CD4-positive, alpha-beta T cell treated with Interleukin-17A for 4 hours (primary cell): ENCODE data around the gene HCST.
"Not testable (repeated sequence)": the region's sequence is repeated elsewhere in the genome, so short reads cannot be mapped to it uniquely, and the experiment has no call there.

Experiments
- DNase-seq: peaks from one replicate; pipeline ENCODE4 v3.0.0-alpha.2; 2020; ENCODE audit warnings: mixed read lengths

Gene HCST

DNA sequence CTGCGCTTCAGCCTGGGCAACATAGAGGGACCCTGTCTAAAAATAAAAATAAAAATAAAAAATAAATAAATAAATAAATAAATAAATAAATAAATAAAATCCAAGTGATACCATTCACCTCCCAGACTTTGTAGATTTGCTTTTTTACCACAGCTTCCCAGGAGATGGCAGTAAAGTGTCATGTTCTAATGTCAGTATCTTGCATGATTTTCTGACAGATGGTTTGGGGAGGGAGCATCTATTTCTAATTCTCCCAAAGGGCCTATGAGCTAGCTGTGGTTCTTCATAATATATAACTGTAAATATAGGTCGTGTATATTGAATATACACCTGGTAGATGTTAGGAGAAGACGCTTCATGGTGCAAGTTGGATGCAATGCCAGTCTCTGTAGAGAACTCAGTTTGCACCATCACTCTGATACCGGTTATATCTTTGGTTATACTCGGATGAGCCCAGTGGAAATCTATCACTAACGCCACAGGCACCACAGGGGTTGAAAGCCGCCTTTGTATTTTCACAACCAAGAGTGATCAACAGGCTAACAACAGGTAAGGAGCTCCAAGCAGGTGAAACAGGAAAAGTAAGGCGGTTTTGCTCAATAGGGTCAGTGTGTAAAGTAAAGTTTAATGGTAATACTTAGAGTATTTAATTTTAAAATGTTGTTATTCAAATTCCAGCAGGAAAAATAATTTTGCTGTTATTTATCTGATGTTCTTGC lies 20.1 kb upstream of the HCST start:
- peak; percentile 55 for DNase-seq

- no peak for DNase-seq
Measured at GRCh38 chr19:35883882-35884281, 18.4 kb upstream of the HCST start.

DNA sequence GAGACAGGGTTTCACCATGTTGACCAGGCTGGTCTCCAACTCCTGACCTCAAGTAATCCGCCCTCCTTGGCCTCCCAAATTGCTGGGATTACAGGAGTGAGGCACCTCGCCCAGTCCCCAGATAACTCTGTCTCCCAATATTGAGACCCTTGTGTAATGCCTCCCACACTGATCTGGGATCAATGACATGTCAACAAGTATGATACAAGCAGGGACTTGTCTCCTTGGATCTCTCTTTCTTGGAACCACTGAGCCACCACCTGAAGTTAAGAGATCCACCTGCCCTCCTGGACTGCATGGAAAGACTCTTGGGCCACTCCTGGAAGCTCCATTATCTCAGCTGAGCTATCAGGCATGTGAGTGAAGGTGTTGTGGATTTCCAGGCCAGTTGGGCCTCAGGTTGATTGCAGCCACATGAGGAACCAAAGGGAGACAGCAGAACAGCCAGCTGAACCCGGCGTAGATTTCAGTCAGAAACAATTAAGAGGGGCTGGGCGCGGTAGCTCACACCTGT lies 17.0 kb upstream of the HCST start:
- DNase-seq, result no peak

DNA sequence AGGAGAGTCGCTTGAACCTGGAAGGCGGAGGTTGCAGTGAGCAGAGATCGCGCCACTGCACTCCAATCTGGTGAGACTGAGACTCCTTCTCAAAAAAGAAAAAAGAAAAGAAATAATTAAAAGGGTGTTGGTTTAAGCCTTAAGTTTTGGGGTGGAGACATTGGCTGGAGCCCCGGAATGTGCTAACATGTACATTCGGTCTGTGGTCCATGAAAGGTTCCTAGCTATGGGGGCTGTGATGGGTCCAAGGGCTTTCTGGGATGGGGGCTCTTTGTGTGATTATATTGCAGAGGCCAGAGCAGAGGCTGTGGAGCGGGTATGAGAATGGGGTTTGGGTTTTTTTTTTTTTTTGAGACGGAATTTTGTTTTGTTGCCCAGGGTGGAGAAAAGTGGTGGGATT lies 16.4 kb upstream of the HCST start:
- DNase-seq, result no peak

DNA sequence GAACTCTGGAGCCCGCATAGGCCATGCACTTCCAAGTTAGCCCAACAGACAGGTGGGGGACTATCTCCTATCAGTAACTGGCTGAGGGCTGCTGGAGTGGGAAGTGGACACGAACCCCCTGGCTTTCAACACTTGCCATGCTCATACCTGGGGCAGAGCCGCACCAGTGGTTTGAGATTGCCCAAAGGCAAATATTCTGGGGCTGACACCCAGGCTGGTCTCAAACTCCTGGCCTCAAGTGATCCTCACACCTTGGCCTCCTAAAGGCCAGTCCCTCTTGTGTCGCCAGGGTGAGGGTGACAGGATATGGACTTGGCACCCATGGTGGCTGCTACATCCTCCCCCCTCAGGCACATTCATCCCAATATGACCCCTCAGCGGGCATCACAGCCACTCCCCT lies 15.1 kb upstream of the HCST start:
- no peak for DNase-seq

- DNase-seq, result no peak
Measured at GRCh38 chr19:35888398-35888797, 13.9 kb upstream of the HCST start.

GRCh38 chr19:35889370-35890112 lies 12.8 kb upstream of the HCST start:
- no peak for DNase-seq

DNA sequence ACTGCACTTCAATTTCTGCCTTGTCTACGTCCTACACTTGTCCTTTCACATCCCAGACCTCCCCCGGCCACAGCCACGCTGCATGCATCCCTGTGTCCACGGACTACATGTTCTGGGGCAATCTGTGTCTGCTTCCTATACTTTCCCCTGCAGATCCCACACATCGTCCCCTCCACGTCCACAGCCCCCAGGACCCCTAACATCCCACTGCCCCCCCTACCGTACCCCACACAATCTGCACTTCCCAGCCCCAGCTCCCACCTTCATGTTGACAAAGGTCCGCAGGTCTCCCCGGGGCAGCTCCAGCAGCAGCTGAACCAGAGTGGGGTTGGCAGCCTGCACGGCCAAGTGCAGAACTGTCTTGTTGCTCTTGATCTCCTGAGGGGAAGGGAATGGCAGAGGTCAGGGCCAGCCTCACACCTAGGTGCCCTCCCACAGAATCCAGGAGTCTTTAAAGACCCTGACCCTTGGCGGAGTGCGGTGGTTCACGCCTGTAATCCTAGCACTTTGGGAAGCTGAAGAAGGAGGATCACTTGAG lies 12.1 kb upstream of the HCST start:
- no peak for DNase-seq

DNA sequence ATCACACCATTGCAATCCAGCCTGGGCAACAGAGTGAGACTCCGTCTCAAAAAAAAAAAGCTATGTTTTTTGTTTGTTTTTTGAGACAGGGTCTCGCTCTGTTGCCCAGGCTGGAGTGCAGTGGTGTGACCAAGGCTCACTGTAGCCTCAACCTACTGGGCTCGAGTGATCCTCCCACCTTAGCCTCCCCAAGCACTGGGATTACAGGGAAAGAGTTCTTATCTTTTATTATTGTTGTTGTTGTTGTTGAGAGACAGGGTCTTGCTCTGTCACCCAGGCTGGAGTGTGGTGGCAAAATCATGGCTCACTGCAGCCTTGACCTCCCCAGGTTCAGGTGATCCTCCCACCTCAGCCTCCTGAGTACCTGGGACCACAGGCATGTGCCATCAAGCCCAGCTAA lies 10.5 kb upstream of the HCST start:
- DNase-seq, result not testable (repeated sequence)

DNA sequence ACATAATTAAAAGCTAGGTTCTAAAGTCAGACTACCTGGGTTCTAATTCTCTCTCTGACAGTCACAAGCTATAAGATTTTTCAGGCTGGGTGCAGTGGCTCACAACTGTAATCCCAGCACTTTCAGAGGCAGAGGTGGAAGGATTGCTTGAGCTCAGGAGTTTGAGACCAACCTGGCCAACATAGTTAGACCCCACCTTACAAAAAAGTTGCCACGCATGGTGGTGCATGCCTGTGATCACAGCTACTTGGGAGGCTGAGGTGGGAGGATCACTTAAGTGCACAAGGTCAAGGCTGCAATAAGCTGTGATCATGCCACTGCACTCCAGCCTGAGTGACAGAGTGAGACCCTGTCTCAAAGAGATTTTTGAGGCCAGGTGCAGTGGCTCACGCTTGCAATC lies 8.0 kb upstream of the HCST start:
- no peak for DNase-seq

DNA sequence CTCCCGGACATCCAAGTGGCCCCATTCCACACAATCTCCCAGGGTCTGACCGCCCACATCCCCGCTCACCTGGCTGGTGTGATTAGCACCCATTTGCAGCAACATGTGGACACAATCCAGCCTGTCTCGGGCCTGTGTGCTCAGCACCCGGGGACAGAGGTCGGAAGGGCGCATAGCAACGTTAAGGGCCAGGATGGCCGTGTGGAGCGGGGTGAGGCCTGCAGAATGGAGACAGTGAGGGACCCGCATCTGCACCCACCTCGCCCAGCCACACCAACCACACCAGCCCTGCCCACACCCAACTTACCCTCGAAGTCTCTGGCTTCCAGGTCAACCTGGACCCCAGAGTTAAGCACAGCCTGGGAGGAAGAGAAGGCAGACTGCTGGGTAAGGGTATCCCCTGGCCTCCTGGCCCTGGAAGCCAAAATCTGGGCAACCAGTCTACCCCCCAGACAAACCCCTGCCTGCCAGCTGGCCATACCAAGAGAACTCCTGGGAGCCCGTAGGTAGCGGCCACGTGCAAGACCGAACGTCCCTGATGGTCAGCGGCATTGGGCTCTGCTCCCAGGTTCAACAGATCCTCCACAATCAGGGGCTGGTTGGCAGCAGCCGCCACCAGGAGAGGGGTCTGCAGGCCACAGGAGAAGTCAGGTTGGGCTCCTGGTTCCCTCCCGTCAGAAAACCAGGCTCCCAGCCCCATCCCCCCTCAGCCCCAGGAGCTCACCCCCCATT lies 6.3 kb upstream of the HCST start:
- DNase-seq, result no peak

GRCh38 chr19:35896643-35897040 lies 5.7 kb upstream of the HCST start:
- DNase-seq, result no peak

DNA sequence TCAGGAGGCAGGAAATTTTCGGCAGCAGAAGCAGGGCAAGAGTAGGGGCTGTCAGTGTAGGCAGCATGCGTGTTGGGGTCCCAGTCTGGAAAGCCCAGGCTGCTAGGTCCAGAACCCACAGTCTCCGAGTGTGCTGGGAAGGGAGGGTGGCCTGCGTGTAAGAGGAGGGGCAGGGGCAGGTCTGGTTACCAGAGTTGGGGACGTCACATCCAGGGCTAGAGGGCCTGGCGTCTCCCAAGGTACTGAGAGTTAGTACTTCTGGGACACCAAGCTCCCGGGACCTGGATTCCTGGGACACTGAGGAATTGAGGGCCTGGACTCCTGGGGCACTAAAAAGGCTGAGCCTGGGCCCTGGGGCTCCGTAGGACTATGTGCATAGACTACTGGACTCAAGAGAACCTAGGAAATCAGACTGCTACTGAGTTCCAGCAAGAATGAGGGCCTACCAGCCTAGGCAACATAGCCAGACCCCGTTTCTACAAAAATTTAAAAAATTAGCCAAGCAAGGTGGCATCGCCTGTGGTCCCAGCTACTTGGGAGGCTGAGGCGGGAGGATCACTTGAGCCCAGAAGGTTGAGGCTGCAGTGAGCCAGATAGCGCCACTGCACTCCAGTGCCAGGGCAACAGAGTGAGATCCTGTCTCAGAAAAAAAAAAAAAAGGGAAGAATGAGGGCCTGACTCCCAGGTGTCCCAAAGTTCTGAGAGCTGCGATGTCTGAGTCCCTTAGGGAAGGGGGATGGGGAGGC lies 4.5 kb upstream of the HCST start:
- no peak for DNase-seq

GRCh38 chr19:35898499-35898809 lies 3.9 kb upstream of the HCST start:
- no peak for DNase-seq

DNA sequence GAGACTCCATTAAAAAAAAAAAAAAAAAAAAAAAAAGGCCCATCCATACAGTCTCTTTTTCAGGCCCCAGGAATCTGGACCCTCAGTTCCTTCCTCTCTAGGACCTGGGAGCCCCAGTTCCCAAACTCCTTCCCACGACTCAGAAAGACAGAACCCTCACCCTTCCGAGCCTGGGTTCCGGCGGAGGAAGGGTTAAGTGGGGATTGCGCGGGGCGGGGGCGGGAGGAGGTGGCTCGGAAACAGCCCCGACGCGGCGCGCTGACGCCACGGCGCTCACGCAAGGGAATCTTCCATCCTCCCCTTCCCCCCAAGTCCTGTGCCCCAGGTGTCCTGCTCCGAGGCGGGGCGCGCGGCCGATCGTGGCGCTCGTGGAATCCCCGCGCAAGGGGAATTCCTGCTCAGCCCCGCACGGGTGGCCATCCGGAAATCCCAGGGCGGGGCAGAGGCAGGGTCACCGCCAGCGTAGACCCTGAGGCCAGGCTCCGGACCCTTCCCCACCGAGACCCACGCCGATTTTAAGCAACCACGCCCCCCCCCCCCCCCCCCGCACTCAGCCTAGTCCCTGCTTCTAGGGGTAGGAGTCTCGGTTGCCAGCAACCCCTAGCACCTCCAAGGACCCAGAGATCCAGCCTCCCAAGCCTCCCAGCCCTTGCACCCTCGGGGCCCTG lies 2.6 kb upstream of the HCST start:
- DNase-seq, result peak; percentile 91

GRCh38 chr19:35901055-35901644 lies 1.2 kb upstream of the HCST start:
- DNase-seq, result no peak

DNA sequence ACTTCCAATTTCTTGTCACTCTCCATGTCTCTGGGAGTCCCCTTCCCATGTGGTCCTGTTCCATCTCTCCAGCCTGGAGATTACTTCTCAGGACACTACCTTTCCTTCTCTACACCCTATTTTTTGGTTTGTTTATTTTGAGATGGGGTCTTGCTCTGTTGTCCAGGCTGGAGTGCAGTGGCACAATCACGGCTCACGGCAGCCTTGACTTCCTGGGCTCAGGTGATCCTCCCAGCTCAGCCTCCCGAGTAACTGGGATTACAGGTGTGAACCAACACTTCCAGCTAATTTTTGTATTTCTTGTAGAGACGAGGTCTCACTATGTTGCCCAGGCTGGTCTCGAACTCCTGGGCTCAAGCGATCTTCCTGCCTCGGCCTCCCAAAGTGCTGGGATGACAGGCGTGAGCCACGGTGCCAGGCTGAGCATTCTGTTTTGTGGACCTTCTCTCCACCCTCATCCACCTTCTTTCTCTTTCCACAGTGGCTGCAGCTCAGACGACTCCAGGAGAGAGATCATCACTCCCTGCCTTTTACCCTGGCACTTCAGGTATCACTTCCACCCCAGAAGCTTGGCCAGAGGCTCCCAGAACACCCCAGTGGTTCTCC lies 644 bp downstream of the HCST start:
- no peak for DNase-seq

GRCh38 chr19:35903550-35904179 lies 1.3 kb downstream of the HCST start:
- peak; percentile 93 for DNase-seq

DNA sequence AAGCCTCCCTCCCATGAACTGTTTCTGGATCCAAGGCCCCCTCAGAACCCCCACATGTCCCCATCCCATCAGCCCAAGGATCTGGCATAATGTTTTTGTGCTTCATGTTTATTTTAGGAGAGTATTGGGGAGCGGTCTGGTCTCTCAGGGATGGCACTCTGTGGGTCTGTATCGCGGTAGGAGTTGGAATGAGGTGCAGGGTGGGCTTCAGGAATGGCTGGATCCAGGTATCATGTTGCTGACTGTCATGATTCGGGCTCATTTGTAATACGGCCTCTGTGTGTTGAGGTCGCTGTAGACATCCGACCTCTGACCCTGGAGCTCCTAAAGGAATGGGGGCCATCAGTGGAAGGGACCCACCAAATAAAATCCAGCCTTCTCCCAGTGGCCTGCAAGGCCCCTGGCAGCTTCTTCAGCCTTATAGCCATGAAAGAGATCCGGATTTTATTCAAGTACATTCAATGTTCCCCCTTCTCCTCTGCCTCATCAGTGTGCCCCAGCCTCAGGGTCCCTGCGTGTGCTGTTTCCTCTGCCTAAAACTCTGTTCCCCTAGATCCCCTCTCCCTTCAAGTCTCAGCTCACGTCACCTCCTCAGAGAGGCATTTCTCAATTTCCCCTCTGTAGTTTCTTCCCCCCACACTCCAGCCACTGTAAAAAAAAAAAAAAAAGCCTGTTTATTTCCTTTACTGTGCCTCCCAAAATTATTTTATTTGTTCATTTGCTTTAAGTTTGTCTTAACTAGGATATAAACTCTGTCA lies 2.2 kb downstream of the HCST start:
- no peak for DNase-seq

- DNase-seq, result no peak
Measured at GRCh38 chr19:35905178-35905727, 2.9 kb downstream of the HCST start.
